HEK293 (cell line): ENCODE data around the gene BTBD16.

Experiments used
- CTCF ChIA-PET: fragments of 350-600 bp; formaldehyde crosslinking; extraction: SDS; loops from one replicate; lab custom pipeline; 2021; ENCODE audit warnings: antibody characterized with exemption; lab: Yijun Ruan, JAX
- POLR2A ChIA-PET: fragments of 300-600 bp; formaldehyde crosslinking; extraction: SDS; loops from one replicate; lab custom pipeline; 2020; ENCODE audit warnings: antibody characterized with exemption, inconsistent platforms; lab: Yijun Ruan, JAX
- H3K27ac ChIP-seq: fragments of 200-500 bp; sonication (Bioruptor generic); 2 replicates; pipeline ENCODE4 v1.5.1; 2014; ENCODE audit warnings: low read depth, low read length, control low read depth, inconsistent platforms; ENCODE audit errors: extremely low read depth
- H3K36me3 ChIP-seq, 2 experiments: fragments of 200-500 bp in 1 of 2; sonication (Bioruptor generic) in 1 of 2; 1 replicate in 1 of 2; 2 replicates in 1 of 2; pipeline ENCODE4 v1.5.1; 2014 to 2017; ENCODE audit warnings: inconsistent platforms in 2 of 2, low read length in 2 of 2; ENCODE audit not compliant: control insufficient read depth in 2 of 2, insufficient read depth in 1 of 2
- H3K4me1 ChIP-seq: fragments of 200-500 bp; sonication (Bioruptor generic); 2 replicates; pipeline ENCODE4 v1.5.1; 2014; ENCODE audit warnings: mild to moderate bottlenecking, low read length, inconsistent platforms; ENCODE audit not compliant: control insufficient read depth, insufficient read depth
- H3K4me3 ChIP-seq: 2 replicates; pipeline ENCODE4 v1.5.1; 2011; ENCODE audit warnings: low read depth, mild to moderate bottlenecking, control low read depth, low read length, moderate library complexity
- H3K9me3 ChIP-seq: fragments of 200-500 bp; sonication (Bioruptor generic); 2 replicates; pipeline ENCODE4 v1.5.1; 2014; ENCODE audit warnings: low read depth, low read length, inconsistent platforms; ENCODE audit not compliant: control insufficient read depth, insufficient read depth
- BCL6B ChIP-seq: fragments of 450-650 bp; formaldehyde crosslinking; IDR thresholded peaks from 2 replicates; pipeline ENCODE4 v1.5.1; 2017; ENCODE audit warnings: missing biosample characterization, missing genetic modification characterization
- KLF17 ChIP-seq: fragments of 450-650 bp; formaldehyde crosslinking; IDR thresholded peaks from 2 replicates; pipeline ENCODE4 v1.5.1; 2016; ENCODE audit warnings: missing biosample characterization, missing genetic modification characterization
- PRDM1 ChIP-seq: fragments of 450-650 bp; formaldehyde crosslinking; IDR thresholded peaks from 2 replicates; pipeline ENCODE4; 2016; ENCODE audit warnings: missing biosample characterization, missing genetic modification characterization
- PRDM6 ChIP-seq: fragments of 450-650 bp; formaldehyde crosslinking; IDR thresholded peaks from 2 replicates; pipeline ENCODE4 v1.5.1; 2017; ENCODE audit warnings: missing biosample characterization, missing genetic modification characterization
- SP7 ChIP-seq: fragments of 450-650 bp; formaldehyde crosslinking; IDR thresholded peaks from 2 replicates; pipeline ENCODE4 v1.5.1; 2016; ENCODE audit warnings: missing biosample characterization, missing genetic modification characterization
- YY2 ChIP-seq: fragments of 450-650 bp; formaldehyde crosslinking; IDR thresholded peaks from 2 replicates; pipeline ENCODE4 v1.5.1; 2016; ENCODE audit warnings: missing biosample characterization, missing genetic modification characterization
- ZFHX2 ChIP-seq: fragments of 450-650 bp; formaldehyde crosslinking; conservative IDR thresholded peaks from 2 replicates; pipeline ENCODE4 v1.5.1; 2016; ENCODE audit warnings: missing biosample characterization, missing genetic modification characterization
- ZIC2 ChIP-seq: fragments of 450-650 bp; formaldehyde crosslinking; IDR thresholded peaks from 2 replicates; pipeline ENCODE4 v1.5.1; 2016; ENCODE audit warnings: missing biosample characterization, missing genetic modification characterization
- ZNF140 ChIP-seq: fragments of 450-650 bp; formaldehyde crosslinking; IDR thresholded peaks from 2 replicates; pipeline ENCODE4 v1.5.1; 2016; ENCODE audit warnings: missing biosample characterization, missing genetic modification characterization
- ZNF146 ChIP-seq: fragments of 450-650 bp; formaldehyde crosslinking; IDR thresholded peaks from 2 replicates; pipeline ENCODE4 v1.5.1; 2016; ENCODE audit warnings: missing biosample characterization, missing genetic modification characterization
- ZNF341 ChIP-seq: fragments of 450-650 bp; formaldehyde crosslinking; IDR thresholded peaks from 2 replicates; pipeline ENCODE4; 2016; ENCODE audit warnings: low read depth, missing biosample characterization, missing genetic modification characterization
- ZNF404 ChIP-seq: fragments of 450-650 bp; formaldehyde crosslinking; IDR thresholded peaks from 2 replicates; pipeline ENCODE4 v1.5.1; 2017; ENCODE audit warnings: missing biosample characterization, missing genetic modification characterization
- ZNF473 ChIP-seq: fragments of 450-650 bp; formaldehyde crosslinking; IDR thresholded peaks from 2 replicates; pipeline ENCODE4 v1.5.1; 2017; ENCODE audit warnings: missing biosample characterization, missing genetic modification characterization
- ZNF510 ChIP-seq: fragments of 450-650 bp; formaldehyde crosslinking; IDR thresholded peaks from 2 replicates; pipeline ENCODE4 v1.5.1; 2018; ENCODE audit warnings: mild to moderate bottlenecking, missing genetic modification characterization, missing biosample characterization; ENCODE audit not compliant: insufficient replicate concordance
- ZNF561 ChIP-seq: fragments of 450-650 bp; IDR thresholded peaks from 2 replicates; pipeline ENCODE4 v1.5.1; 2018; ENCODE audit warnings: missing biosample characterization, missing genetic modification characterization, borderline replicate concordance
- ZNF596 ChIP-seq: fragments of 450-650 bp; IDR thresholded peaks from 2 replicates; pipeline ENCODE4 v1.5.0; 2018; ENCODE audit warnings: missing biosample characterization, mild to moderate bottlenecking, missing genetic modification characterization, moderate library complexity
- ZNF600 ChIP-seq: fragments of 450-650 bp; formaldehyde crosslinking; IDR thresholded peaks from 2 replicates; pipeline ENCODE4 v1.5.1; 2016; ENCODE audit warnings: missing biosample characterization, missing genetic modification characterization
- ZNF623 ChIP-seq: fragments of 450-650 bp; formaldehyde crosslinking; IDR thresholded peaks from 2 replicates; pipeline ENCODE4 v1.5.1; 2016; ENCODE audit warnings: missing biosample characterization, missing genetic modification characterization
- ZNF664 ChIP-seq: fragments of 450-650 bp; formaldehyde crosslinking; IDR thresholded peaks from 2 replicates; pipeline ENCODE4 v1.5.1; 2016; ENCODE audit warnings: missing biosample characterization, missing genetic modification characterization
- ZNF701 ChIP-seq: fragments of 450-650 bp; formaldehyde crosslinking; IDR thresholded peaks from 2 replicates; pipeline ENCODE4 v1.5.1; 2016; ENCODE audit warnings: missing biosample characterization, missing genetic modification characterization
- ZNF704 ChIP-seq: fragments of 450-650 bp; formaldehyde crosslinking; IDR thresholded peaks from 2 replicates; pipeline ENCODE4 v1.5.1; 2016; ENCODE audit warnings: missing biosample characterization, missing genetic modification characterization
- ZSCAN18 ChIP-seq: fragments of 450-650 bp; formaldehyde crosslinking; IDR thresholded peaks from 2 replicates; pipeline ENCODE4 v1.5.1; 2016; ENCODE audit warnings: missing biosample characterization, missing genetic modification characterization

BTBD16 gene

GRCh38 chr10:122374859-122375678 lies 104.0 kb downstream of the BTBD16 start (continued):
- TF ChIP-seq KLF17 (tag by site-specific recombination) (no peak), ZNF404 (tag by site-specific recombination) (no peak), ZNF473 (tag by site-specific recombination) (no peak), YY2 (tag by site-specific recombination) (no peak), ZNF146 (no peak), SP7 (tag by site-specific recombination) (peak; percentile 40; the same call in 1 of the 2 replicates), ZIC2 (tag by site-specific recombination) (peak; percentile 78), PRDM1 (tag by site-specific recombination) (peak; percentile 93), BCL6B (peak; percentile 86), ZNF140 (tag by site-specific recombination) (no peak), ZNF701 (tag by site-specific recombination) (no peak)

- peak overlapping the region; percentile 57 for H3K4me3 ChIP-seq
Measured at GRCh38 chr10:122375679-122376160, 104.6 kb downstream of the BTBD16 start.

GRCh38 chr10:122376364-122376961 lies 105.4 kb downstream of the BTBD16 start:
- H3K4me1 ChIP-seq: peaks cover 10% of the 10 kb centered on the region
- H3K4me3 ChIP-seq: peak overlapping the region; percentile 24
- ChIA-PET POLR2A (no interaction called here), CTCF (interaction anchor here (0.7 to 1.1 kb wide), 2 partner anchors 13 to 1550 kb away, joined by 3 read pairs; no protein-coding TSS in a partner anchor)
- no peak overlapping the region for H3K27ac ChIP-seq
- H3K9me3 ChIP-seq: no peaks in the 10 kb centered on the region
- H3K36me3 ChIP-seq: no peaks in the 10 kb centered on the region
- TF ChIP-seq ZNF510 (tag by site-specific recombination): no peak
- no peak for TF ChIP-seq ZNF704
- no peak for TF ChIP-seq ZNF596
- no peak for TF ChIP-seq ZNF561 (tag by site-specific recombination)
- TF ChIP-seq ZNF341 (tag by site-specific recombination): no peak
- TF ChIP-seq ZNF623 (tag by site-specific recombination): no peak
- no peak for TF ChIP-seq ZSCAN18 (tag by site-specific recombination)
- TF ChIP-seq, all 188 proteins: peak for 0

More at GRCh38 chr10:122375679-122376160, 104.6 kb downstream of the BTBD16 start:
- Histone ChIP-seq H3K9me3 (no peaks in the 10 kb centered on the region), H3K36me3 (no peaks in the 10 kb centered on the region), H3K27ac (peak overlapping the region; percentile 91)
- CTCF ChIA-PET: interaction anchor here (1.1 to 1.2 kb wide), 2 partner anchors 14 to 58 kb away, joined by 3 read pairs; no protein-coding TSS in a partner anchor
- 0 out of 2 replicates have a peak, but pooled peaks have one; percentile 6 for TF ChIP-seq ZNF600 (tag by site-specific recombination)
- TF ChIP-seq PRDM6 (tag by site-specific recombination): peak; percentile 82
- TF ChIP-seq ZNF664 (tag by site-specific recombination): 0 out of 2 replicates have a peak, but pooled peaks have one; percentile 10
- no peak for TF ChIP-seq ZFHX2 (tag by site-specific recombination)
- TF ChIP-seq, all 188 proteins: peak for 3
- POLR2A ChIA-PET: no interaction called here
- H3K4me1 ChIP-seq: peaks cover 10% of the 10 kb centered on the region
